ENCODE measurements around the gene RAPGEF2.
"Not testable (repeated sequence)": the region's sequence is repeated elsewhere in the genome, so short reads cannot be mapped to it uniquely, and the experiment has no call there.

Gene RAPGEF2

GRCh38 chr4:159169404-159170302 lies 66.8 kb downstream of the RAPGEF2 start:
- no peak for DNase-seq

- DNase-seq: no peak
These were observed 68.4 kb downstream of the RAPGEF2 start for GRCh38 chr4:159171287-159171686.

- no peak for DNase-seq
These were observed 71.0 kb downstream of the RAPGEF2 start for GRCh38 chr4:159173886-159174285.

GRCh38 chr4:159174645-159175084 lies 71.8 kb downstream of the RAPGEF2 start:
- no peak for DNase-seq

- DNase-seq: peak; percentile 63 to 65
These were observed 72.5 kb downstream of the RAPGEF2 start for GRCh38 chr4:159175085-159175988.

- DNase-seq: no peak
These were observed 73.1 kb downstream of the RAPGEF2 start for GRCh38 chr4:159175989-159176375.

GRCh38 chr4:159177265-159178150 lies 74.6 kb downstream of the RAPGEF2 start:
- DNase-seq: no peak

GRCh38 chr4:159178151-159178546 lies 75.3 kb downstream of the RAPGEF2 start:
- DNase-seq: no peak

- no peak for DNase-seq
These were observed 76.4 kb downstream of the RAPGEF2 start for GRCh38 chr4:159178979-159179969.

GRCh38 chr4:159183885-159184605 lies 81.2 kb downstream of the RAPGEF2 start:
- not testable (repeated sequence) for DNase-seq

GRCh38 chr4:159185591-159186023 lies 82.7 kb downstream of the RAPGEF2 start:
- DNase-seq: no peak

- no peak for DNase-seq
These were observed 85.8 kb downstream of the RAPGEF2 start for GRCh38 chr4:159188646-159189045.

GRCh38 chr4:159190651-159191050 lies 87.8 kb downstream of the RAPGEF2 start:
- DNase-seq: no peak

GRCh38 chr4:159191989-159192388 lies 89.1 kb downstream of the RAPGEF2 start:
- no peak for DNase-seq

- DNase-seq: no peak
These were observed 90.3 kb downstream of the RAPGEF2 start for GRCh38 chr4:159193046-159193620.

- DNase-seq: no peak
These were observed 92.5 kb downstream of the RAPGEF2 start for GRCh38 chr4:159195361-159195769.

- DNase-seq: no peak
These were observed 94.5 kb downstream of the RAPGEF2 start for GRCh38 chr4:159197260-159197884.

- DNase-seq: no peak
These were observed 95.0 kb downstream of the RAPGEF2 start for GRCh38 chr4:159197885-159198269.

- DNase-seq: no peak
These were observed 96.9 kb downstream of the RAPGEF2 start for GRCh38 chr4:159199826-159200225.

- no peak for DNase-seq
These were observed 98.3 kb downstream of the RAPGEF2 start for GRCh38 chr4:159201168-159201567.
